Urinary bladder (tissue), 4 donors: ENCODE data around the gene DUS2. TPM values are rescaled to one million over a fixed set of nuclear protein-coding genes. Genes with fewer than 3 reads are reported as not detected.
"Not testable (repeated sequence)": the region's sequence is repeated elsewhere in the genome, so short reads cannot be mapped to it uniquely, and the experiment has no call there.

ENCODE experiments used
- DNase-seq: peaks from one replicate; pipeline ENCODE4 v3.0.0-alpha.2; 2015; ENCODE audit errors: extremely low spot score
- H3K27ac ChIP-seq: one replicate; pipeline ENCODE4 v1.5.1; 2013; ENCODE audit warnings: low read depth, mild to moderate bottlenecking, moderate library complexity
- H3K36me3 ChIP-seq: one replicate; pipeline ENCODE4 v1.6.1; 2013; ENCODE audit warnings: mild to moderate bottlenecking, moderate library complexity; ENCODE audit not compliant: insufficient read depth
- H3K4me1 ChIP-seq: one replicate; pipeline ENCODE4 v1.6.1; 2013; ENCODE audit warnings: mild to moderate bottlenecking, moderate library complexity; ENCODE audit not compliant: insufficient read depth
- H3K4me3 ChIP-seq: one replicate; pipeline ENCODE4 v1.5.1; 2013; ENCODE audit warnings: low read depth, low read length
- WGBS: extraction: QIAGEN DNeasy Blood & Tissue Kit; methylation state at CpG from one replicate; pipeline ENCODE4 v1.1.7; 2013; 5-methylcytosine and 5-hydroxymethylcytosine counted together
- polyA plus RNA-seq: library from polyadenylated mRNA; stranded (reverse); fragments of 200-250 nt; gene quantifications from one replicate; pipeline ENCODE4 v1.2.3, GENCODE V29; 2013
- total RNA-seq: library from RNA; depleted of rRNA; stranded (reverse); fragments of >200 nt; gene quantifications from one replicate; pipeline ENCODE4 v1.2.3, GENCODE V29; 2014
- donor health status: healthy with polysubstance abuse.
- donor health status: healthy.

Gene DUS2
- total and polyA plus RNA-seq, 2 donors: 8.5 to 14.7 TPM

DNA sequence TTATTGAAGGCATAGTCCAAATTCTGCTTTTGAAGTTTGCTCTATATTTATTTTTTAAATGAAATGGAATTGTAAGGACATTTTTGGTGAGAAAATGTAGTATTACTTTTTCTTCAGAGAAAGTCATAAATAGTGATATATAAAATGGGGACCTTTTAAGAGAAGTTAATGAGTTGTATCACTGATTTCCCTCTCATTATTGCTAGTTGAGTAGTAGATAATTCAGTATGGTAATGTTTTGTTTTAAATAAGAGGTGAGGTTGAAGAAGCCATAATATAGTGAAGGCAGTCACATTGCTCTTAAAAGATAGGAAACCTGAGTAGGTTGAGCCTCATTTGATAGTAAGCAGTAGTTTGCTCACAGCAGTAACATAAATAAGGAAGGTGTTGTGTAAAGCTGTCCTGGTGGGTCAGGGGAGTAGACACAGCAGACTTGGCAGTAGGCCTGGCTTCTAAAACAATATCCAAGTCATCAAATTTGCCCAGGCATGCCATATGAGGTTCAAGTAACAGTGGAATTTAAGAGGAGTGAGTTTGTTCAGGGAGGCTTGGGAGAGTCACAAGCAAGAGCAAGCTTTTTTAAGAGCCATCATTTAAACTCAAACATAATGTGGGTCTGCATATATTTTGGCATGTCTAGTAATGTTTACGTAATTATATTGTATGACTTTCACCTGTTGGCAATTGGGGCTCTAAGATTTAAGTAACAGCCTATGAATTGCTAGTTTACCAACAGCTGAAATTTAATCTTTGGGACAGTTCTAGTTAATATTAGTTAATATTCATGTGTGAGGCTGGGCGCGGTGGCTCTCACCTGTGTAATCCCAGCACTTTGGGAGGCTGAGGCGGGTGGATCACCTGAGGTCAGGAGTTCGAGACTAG, 68.5 kb downstream of the DUS2 start:
- Histone ChIP-seq H3K27ac (no peak overlapping the region), H3K4me3 (no peak overlapping the region), H3K4me1 (peaks cover 1% of the 10 kb centered on the region), H3K36me3 (no peaks in the 10 kb centered on the region)
- no peak for DNase-seq
- WGBS: 87% methylated on average over 5 of the region's 5 CpGs

DNA sequence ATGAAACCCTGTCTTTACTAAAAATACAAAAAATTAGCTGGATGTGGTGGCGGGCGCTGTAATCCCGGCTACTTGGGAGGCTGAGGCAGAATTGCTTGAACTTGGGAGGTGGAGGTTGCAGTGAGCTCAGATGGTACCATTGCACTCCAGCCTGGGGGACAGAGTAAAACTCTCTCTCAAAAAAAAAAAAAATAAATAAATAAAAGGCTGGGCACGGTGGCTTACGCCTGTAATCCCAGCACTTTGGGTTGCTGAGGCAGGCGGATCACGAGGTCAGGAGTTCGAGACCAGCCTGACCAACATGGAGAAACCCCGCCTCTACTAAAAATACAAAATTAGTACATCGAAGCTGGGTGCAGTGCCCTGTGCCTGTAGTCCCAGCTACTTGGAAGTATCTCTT, 69.2 kb downstream of the DUS2 start:
- DNase-seq, H3K4me1 ChIP-seq, H3K4me3 ChIP-seq, H3K27ac ChIP-seq, H3K36me3 ChIP-seq: not testable (repeated sequence)
- WGBS: 89% methylated on average over 10 of the region's 10 CpGs

DNA sequence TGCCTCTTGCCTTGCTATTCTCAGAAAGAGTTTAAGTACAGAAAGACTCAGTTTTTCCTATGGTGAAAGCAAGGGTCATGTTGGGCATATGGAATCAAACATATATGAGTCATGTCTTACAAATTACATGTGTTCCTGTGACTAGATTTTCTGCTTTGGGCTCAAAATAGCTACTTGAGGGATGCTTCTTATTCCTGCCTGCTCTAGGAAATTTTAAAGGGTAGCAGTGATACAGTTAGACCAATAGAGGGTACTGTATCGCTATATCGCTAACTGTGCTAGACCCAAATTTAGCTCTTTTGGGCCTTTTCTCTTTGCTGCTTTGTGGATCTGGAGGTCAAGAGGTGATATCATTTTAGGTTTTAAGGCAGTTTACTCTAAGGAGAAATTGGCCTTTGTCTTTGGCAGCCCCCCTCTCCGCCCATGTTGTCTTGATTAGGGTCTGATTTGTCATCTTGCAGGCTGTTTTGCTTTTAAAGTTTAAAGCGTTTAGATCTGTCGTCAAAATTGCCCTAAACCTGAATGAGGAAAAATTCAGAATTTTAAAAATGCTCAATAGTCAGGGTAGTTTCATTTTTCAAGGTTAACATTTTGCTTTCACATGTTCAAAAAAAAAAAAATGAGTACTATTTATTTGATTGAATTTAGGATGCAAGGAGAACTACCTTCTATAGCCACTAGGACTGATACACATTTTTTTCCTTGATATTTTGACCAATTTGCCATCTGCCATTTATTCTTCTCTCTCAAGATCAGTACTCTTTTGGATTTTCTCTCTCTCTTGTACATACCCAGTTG, 70.9 kb downstream of the DUS2 start:
- 80% methylated on average over 5 of the region's 5 CpGs for WGBS
- Histone ChIP-seq H3K4me3 (no peak overlapping the region), H3K27ac (no peak overlapping the region), H3K4me1 (peaks cover 1% of the 10 kb centered on the region), H3K36me3 (no peaks in the 10 kb centered on the region)
- DNase-seq: no peak

- peaks cover 1% of the 10 kb centered on the region for H3K4me1 ChIP-seq
Observed at GRCh38 chr16:68094614-68094934, 71.5 kb downstream of the DUS2 start.

DNA sequence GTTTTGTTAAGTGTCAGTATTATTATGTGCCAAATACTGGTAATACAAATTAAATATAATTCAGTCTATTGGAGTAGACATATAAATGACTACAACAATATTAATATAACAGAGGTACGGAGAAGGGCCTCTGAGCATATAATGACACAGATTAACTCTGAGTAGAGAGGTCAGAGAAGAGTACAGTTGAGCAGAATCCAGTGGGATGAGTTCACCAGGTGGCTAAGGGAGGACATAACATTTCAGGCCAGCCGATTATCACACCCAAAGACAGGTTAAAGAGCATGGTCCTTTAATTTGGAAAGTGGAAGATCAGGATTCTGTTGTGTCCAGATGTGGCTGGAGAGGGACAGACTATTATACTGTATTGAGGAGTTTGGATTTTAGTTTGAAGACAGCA, 73.4 kb downstream of the DUS2 start:
- Histone ChIP-seq H3K36me3 (no peaks in the 10 kb centered on the region), H3K27ac (no peak overlapping the region), H3K4me3 (no peak overlapping the region), H3K4me1 (peaks cover 1% of the 10 kb centered on the region)
- WGBS: 96% methylated on average over 2 of the region's 2 CpGs
- no peak for DNase-seq

More at GRCh38 chr16:68094614-68094934, 71.5 kb downstream of the DUS2 start:
- no peaks in the 10 kb centered on the region for H3K36me3 ChIP-seq
- no peak overlapping the region for H3K4me3 ChIP-seq
- DNase-seq: no peak
- no peak overlapping the region for H3K27ac ChIP-seq
- WGBS: 91% methylated on average over 4 of the region's 4 CpGs

GRCh38 chr16:68097088-68097487, 74.0 kb downstream of the DUS2 start:
- no peak for DNase-seq
- H3K4me1 ChIP-seq: peaks cover 1% of the 10 kb centered on the region
- H3K4me3 ChIP-seq: no peak overlapping the region
- H3K36me3 ChIP-seq: no peaks in the 10 kb centered on the region
- H3K27ac ChIP-seq: no peak overlapping the region

DNA sequence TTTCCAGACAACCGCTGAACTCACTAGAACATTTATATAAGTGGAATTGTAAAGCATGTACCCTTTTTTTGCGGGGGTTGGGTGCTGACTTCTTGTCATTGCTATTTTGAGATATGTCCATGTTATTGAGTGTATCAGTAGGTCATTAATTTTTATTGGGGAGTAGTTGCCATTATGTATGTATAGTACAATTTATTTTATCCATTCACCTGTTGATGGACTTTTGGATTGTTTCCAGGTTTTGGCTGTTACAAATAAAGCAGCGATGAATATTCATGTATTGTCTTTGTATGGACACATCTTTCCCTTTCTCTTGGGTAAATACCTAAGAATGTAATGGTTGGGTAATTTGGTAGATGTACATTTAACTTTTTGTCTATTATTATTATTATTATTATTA, 74.8 kb downstream of the DUS2 start:
- no peak overlapping the region for H3K4me3 ChIP-seq
- H3K4me1 ChIP-seq: peaks cover 1% of the 10 kb centered on the region
- no peak for DNase-seq
- 98% methylated on average over 3 of the region's 3 CpGs for WGBS
- H3K27ac ChIP-seq: no peak overlapping the region
- no peaks in the 10 kb centered on the region for H3K36me3 ChIP-seq

- H3K36me3 ChIP-seq: no peaks in the 10 kb centered on the region
- H3K4me1 ChIP-seq: peaks cover 1% of the 10 kb centered on the region
- no peak for DNase-seq
- no peak overlapping the region for H3K27ac ChIP-seq
- no peak overlapping the region for H3K4me3 ChIP-seq
- WGBS: 89% methylated on average over 4 of the region's 4 CpGs
Observed at GRCh38 chr16:68100488-68100887, 77.4 kb downstream of the DUS2 start.

- WGBS: 96% methylated on average over 3 of the region's 3 CpGs
- Histone ChIP-seq H3K27ac (no peak overlapping the region), H3K4me1 (no peaks in the 10 kb centered on the region), H3K36me3 (no peaks in the 10 kb centered on the region), H3K4me3 (no peak overlapping the region)
- no peak for DNase-seq
Observed at GRCh38 chr16:68105611-68106010, 82.5 kb downstream of the DUS2 start.

GRCh38 chr16:68107230-68107928, 84.3 kb downstream of the DUS2 start:
- not testable (repeated sequence) for DNase-seq, H3K36me3 ChIP-seq, H3K4me1 ChIP-seq, H3K27ac ChIP-seq, H3K4me3 ChIP-seq
- WGBS: 84% methylated on average over 9 of the region's 9 CpGs

DNA sequence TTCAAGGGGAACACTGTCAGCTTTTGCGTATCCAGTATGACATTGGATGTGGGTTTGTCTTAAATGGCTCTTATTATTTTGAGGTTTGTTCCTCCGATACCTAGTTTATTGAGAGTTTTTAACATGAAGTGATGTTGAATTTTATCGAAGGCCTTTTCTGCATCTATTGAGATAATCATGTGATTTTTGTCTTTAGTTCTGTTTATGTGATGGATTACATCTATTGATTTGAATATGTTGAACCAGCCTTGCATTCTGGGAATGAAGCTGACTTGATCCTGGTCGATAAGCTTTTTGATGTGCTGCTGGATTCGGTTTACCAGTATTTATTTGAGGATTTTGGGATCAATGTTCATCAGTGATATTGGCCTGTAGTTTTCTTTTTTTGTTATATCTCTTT, 86.1 kb downstream of the DUS2 start:
- not testable (repeated sequence) for H3K4me3 ChIP-seq, H3K36me3 ChIP-seq, H3K27ac ChIP-seq, DNase-seq, H3K4me1 ChIP-seq
- WGBS: 98% methylated on average over 5 of the region's 5 CpGs

DNA sequence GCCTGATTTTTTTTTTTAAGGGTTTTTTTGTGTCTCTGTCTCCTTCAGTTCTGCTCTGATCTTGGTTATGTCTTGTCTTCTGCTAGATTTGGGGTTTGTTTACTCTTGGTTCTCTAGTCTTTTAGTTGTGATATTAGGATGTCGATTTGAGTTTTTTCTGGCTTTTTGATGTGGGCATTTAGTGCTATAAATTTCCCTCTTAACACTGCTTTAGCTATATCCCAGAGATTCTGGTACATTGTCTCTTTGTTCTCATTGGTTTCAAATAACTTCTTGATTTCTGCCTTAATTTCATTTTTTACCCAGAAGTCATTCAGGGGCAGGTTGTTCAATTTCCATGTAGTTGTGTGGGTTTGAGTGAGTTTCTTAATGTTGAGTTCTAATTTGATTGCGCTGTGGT, 87.5 kb downstream of the DUS2 start:
- not testable (repeated sequence) for H3K4me3 ChIP-seq, DNase-seq, H3K36me3 ChIP-seq, H3K4me1 ChIP-seq, H3K27ac ChIP-seq
- WGBS: over 99% methylated on average over 2 of the region's 2 CpGs

DNA sequence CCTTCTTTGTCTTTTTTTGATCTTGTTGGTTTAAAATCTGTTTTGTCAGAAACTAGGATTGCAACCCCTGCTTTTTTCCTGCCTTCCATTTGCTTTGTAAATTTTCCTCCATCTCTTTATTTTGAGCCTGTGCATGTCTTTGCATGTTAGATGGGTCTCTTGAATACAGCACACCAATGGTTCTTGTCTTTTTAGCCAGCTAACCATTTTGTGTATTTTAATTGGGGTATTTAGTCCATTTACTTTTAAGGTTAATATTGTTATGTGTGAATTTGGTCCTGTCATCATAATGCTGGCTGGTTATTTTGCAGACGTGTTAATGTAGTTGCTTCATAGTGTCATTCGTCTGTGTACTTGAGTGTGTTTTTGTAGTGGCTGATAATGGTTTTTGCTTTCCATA, 88.3 kb downstream of the DUS2 start:
- Histone ChIP-seq H3K36me3 (no peaks in the 10 kb centered on the region), H3K27ac (no peak overlapping the region), H3K4me3 (no peak overlapping the region), H3K4me1 (no peaks in the 10 kb centered on the region)
- WGBS: 83% methylated on average over 2 of the region's 2 CpGs
- no peak for DNase-seq
